GM21737 (cell line): ENCODE results near the gene NEK1.
"Not testable (repeated sequence)": the region's sequence is repeated elsewhere in the genome, so short reads cannot be mapped to it uniquely, and the experiment has no call there.

Source experiments
- ATAC-seq: cut with Tn5 transposase; IDR thresholded peaks from one replicate; pipeline ENCODE4 v1.9.1; 2021; ENCODE audit warnings: mild to moderate bottlenecking, moderate library complexity; ENCODE audit not compliant: unreplicated experiment

Gene NEK1

DNA sequence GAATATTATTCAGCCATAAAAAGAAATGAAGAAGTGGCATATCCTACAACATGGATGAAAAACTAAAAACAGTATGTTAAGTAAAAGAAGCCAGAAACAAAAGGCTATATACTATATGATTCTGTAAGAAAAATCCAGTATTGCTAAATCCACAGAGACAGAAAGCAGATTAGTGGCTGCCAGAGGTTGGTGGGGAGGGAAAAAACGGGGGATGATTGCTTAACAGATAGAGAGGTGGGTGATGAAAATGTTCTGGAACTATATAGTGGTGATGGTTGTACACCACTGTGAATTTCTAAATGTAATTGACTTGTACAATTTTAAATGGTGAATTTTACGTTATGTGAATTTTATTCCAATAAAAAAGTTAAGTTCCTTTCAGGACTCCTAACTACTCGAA, 184.0 kb downstream of the NEK1 start:
- no peak for ATAC-seq

DNA sequence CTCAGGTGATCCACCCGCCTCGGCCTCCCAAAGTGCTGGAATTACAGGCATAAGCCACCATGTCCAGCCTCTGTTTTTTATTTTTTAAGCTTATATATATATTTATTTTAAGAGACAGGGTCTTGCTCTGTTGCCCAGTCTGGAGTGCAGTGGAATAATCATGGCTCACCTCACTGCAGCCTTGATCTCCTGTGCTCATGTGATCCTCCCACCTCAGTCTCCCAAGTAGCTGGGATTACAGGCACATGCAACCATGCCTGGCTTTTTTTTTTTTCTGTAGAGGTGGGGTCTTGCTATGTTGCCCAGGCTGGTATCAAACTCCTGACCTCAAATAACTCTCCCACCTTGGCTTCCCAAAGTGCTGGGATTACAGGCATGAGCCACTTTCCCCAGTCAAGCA, 184.7 kb downstream of the NEK1 start:
- ATAC-seq: not testable (repeated sequence)

DNA sequence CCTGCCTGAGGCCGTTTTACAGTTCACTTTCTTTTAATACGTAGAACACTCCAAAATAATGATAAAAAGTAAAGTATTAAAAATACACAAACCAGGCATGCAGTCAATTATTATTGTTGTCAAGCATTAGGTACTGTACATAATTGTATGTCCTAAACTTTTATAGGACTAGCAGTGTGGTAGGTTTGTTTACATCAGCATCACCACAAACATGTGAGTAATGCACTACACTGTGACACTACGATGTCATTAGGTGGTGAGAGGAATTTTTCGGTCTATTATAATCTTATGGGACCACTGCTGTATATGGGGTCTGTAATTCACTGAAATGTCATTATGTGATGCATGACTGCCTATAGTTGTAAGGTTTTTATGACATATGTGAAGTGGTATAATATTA, 192.1 kb downstream of the NEK1 start:
- no peak for ATAC-seq

DNA sequence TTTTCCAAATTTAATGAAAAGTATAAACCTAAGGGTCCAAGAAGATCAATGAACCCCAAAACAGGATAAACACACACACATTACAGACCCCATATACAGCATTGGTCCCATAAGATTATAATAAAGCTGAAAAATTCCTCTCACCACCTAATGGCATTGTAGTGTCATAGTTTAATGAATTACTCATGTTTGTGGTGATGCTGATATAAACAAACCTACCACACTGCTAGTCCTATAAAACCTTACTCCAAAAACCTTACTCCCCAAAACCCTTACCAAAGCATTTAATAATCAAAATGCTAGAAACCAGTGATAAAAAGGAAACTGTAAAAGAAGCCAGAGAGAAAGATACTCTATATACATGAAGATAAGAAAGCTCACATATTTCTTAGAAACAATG, 193.5 kb downstream of the NEK1 start:
- no peak for ATAC-seq

DNA sequence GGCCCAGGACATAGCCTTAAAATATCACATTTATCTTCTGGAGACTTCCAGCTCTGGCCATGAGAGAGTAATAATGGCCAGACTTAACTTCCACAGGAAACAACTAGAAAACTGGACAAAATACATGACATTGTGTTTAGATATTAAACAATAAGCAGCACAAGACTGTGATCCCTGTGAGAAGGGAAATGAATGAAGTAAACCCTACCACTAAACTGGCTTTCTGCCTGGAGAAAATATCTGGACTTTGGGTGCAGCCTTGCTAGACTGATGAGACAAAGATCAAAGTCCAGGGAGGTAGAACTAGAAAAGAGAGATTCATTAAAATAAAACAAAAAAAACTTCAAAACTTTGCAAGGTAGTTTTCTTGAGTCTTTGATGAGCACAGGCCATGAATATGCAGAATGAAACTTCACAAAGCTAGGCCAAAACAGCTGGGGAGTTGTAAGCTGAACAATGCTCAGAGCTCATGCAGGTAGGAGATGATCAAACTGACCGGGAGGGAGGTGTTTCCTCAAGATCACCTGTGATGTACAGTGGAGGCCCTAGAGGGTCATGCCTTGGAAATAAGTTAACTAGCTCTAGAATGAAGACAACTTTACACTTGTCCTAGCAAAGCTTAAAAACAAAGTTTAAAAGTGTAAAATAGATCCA, 194.6 kb downstream of the NEK1 start:
- no peak for ATAC-seq

DNA sequence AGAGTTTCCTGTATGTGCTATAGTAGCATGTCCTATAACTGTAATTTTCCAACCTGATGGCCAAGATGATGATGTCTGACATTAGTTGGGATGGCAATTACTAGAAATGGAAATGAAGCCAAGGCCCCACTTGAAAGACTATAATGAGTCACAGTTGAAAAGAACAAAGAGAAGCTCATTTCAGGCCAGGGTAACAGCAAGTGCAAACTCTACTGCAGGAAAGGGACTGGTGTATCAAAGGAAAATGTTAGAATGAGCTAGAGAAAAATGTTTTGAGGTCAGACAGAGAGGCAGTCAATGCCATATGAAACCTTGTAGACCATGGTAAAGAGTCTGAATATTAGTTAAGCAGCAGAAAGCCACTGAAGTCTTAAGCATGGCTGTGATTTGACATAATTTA, 195.4 kb downstream of the NEK1 start:
- ATAC-seq: no peak

DNA sequence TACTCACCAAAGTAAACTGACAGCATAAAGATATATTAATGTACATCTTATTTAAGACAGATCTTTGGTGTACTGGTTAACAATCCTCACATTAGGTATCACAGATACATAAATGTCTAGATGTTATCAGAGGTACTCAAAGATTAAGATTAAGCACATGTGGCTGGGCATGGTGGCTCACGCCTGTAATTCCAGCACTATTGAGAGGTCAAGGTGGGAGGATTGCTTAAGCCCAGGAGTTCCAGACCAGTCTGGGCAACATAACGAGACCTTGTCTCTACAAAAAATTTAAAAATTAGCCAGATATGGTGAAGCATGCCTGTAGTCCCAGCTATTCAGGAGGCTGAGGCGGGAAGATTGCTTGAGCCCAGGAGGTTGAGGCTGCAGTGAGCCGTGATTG, 195.9 kb downstream of the NEK1 start:
- no peak for ATAC-seq

DNA sequence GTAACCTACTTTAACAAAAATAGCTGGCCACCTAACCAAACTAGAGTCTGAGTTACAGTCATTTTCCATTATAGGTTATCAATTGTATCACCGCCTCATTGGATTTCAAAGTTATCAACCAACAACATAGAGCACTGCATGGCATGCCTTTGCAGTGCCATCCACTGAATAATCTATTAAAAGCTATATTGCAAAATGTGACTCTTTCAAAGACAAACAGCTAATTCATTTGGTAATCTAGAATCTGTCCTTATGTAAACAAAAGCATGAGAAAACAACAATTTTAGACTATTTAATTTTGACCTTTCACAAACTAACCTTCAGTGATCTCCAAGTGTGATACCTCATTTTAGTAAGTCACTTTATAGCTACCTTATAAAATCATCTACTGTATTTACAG, 197.5 kb downstream of the NEK1 start:
- no peak for ATAC-seq

DNA sequence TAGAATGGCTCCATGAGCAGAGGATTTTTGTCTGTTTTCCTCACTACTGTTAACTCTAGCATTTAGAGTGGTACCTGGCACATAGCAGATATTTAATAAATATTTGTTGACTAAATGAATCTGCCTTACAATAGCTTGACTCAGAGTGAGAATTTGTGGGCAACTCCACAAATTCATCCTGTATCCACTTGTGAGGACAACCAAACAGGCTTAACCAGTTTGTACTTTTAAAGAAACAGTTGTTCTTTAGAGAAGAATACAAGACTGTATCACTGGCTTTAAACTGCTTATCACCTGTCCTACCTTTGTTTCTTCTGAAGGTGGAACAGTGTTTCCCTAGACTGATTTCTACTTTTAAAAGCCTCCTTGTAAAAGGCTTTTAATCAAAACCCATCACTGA, 200.3 kb downstream of the NEK1 start:
- ATAC-seq: no peak

DNA sequence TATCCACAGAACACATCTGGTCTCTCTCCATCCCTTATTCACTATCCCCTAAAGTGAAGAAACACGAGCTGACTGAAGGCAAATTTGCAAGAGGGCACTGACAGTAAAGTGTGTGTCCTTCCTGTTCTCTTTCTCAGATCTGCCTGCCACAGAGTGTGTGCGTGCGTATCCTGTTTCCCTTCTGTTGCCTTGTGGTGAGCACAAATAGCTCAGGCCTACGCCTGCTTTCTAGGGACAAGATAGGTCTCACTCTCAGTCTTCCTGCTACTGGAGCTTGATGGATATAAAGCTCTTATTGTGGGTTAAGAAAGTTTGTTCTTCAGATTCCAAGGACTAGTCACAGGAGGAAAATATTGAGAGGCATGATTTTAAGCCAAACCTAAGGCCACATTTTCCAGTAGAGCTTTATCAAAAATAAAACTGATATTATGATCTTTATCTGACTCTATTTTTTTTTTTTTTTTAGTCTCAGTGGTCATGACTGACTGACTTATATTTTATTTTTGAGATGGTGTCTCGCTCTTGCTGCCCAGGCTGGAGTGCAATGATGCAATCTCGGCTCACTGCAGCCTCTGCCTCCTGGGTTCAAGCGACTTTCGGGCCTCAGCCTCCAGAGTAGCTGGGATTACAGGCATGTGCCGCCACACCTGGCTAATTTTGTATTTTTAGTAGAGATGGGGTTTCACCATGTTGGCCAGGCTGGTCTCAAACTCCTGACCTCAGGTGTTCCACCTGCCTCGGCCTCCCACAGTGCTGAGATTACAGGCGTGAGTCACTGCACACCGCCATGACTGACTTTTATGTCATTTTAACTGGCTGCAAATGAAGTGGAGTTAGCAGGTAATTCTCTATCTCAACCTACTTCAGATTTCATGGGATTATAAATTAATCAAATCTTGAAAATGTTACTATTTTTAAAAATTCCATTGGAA, 201.3 kb downstream of the NEK1 start:
- ATAC-seq: peak; percentile 99

DNA sequence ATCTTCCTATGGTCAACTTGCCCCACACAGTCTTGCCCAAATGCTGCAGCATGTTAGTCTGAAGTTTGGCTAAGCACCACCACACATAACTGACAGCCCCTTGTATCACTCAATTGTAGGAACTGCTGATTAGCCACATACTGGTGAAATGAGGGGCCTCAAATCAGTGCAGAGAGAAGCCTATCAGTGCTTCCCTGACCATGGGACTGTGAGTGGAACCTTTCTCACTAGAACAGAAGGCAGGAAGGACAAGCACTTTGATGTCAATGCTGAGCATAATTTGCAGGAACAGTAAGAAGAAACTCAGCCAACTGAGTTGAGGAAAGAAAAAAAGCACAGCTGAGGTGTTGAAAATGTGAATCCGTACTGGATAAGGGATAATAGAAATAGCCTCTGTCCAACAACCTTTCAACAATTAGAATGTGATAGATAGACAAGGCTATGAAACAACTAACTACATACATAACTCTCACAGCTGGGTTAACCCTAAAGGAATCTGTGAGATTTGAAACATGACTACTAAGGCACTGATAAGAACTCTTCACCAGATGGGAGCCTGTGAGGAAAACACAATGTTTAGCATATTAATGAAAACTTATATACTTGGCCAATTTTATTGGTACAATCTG, 205.1 kb downstream of the NEK1 start:
- no peak for ATAC-seq

DNA sequence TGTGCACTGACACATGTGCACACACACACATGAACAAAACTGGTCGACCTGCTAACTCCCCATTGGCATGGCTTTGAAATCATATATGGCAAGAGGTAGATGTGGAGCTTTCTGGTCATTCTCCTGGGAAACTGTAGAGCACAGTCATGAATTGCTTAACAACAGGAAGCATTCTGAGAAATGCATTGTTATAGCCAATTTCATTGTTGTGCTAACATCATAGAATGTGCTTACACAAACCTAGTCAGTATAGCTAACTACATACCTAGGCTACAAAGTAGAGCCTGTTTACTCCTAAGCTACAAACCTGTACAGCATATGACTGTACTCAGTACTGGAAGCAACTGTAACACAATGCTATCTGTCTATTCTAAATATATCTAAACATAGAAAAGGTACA, 207.4 kb downstream of the NEK1 start:
- ATAC-seq: no peak

DNA sequence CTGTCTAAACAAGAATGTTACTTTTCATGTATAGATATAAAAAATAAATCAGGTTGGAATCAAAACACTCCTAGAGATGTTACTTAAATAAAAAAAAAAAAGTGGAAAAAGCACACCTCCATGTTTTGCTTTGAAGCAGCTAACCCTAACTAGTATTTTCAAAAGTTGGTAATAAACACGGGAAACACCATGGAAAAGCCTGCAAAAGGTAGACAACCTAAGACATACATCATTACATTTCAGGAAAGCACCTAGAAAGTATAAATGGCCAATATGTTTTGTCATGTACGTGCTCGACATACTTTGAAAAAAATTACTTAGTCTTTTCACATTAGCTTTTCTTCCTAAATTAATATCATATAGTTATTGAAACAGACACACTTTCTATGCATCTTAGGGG, 211.6 kb downstream of the NEK1 start:
- ATAC-seq: no peak

DNA sequence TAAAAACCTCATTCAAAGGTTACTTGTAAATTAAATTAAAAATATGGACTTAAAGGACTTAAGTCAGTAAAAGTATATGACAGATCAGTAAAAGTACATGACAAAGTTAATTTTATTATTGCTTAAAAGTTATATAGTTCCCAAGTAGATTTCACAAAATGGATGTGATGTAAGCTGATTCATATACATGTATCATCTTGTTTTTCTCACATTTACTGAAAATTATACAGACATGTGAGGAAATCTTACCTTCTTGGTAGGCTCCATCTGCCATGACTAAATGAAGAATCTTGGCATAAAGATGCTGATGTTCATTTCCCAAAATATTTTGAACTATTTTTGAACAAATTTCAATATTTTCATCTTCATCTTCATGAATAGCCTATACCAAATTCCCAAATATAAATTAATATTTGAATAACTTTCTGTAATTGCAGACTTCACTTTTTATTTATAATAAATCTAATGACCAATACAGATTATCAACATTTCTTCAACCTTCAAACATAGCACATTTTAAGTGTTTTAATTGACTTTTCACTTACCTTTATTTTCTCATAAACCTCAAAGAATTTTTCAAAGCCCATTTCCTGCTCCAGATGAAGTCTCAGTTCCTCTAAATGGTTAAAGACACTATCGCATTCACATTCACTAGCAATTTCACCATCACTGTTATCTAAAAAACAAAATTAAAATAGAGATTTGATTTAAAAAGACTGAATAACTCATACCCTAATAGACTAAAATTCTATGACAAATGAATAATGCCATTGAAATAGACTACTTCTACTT, 212.2 kb downstream of the NEK1 start:
- ATAC-seq: no peak

DNA sequence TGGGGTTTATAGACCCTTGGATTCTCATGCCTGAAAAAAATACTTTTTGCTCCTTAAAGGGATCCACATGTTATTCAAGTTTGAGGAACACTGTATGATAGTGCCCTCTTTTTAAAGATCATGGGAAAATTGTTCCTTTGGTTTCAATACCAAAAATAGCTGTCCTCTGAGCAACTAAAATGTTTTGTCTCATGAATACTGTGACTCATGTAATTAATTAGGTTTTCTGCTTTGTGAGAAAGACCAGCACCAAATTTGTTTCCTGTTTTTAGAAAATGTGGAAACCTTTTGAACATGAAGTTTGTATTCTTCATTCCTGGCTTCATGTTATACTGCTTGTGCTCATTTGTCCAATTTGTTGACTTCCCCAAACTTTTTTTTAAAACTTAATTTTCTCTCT, 214.1 kb downstream of the NEK1 start:
- ATAC-seq: no peak

DNA sequence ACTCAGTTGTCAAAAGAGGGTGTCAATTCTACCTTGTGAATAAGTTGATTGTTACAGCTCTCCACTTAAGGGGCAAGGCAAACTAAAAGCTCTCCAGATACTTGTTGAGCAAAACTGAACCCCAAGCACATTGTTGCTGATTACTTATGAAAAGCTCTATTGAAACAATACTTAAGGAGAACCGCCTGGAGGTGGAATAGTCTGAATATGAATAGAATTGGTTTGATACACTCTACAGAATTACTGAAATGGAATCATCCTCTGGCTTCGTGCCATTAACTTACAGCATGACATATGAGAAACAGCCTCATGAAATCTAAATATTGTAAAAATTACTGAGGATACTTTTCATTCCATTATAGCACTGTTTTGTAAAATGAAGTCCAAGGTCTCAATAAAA, 214.6 kb downstream of the NEK1 start:
- ATAC-seq: no peak

DNA sequence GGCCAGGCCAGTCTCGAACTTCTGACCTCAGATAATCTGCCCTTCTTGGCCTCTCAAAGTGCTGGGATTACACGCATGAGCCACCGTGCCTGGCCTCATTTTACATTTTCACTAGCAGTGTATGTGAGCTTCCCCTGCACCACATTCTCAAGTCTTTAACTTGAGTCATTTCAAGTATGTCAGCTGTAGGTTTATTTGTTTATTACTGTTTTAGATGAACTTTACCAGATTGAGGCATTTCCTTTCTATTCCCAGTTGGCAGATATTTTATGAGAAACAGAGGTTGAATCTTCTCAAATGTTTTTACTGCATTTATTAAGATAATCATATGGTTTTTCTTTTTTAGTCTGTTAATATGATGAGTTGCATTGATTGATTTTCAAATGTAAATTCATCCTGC, 227.0 kb downstream of the NEK1 start:
- no peak for ATAC-seq

DNA sequence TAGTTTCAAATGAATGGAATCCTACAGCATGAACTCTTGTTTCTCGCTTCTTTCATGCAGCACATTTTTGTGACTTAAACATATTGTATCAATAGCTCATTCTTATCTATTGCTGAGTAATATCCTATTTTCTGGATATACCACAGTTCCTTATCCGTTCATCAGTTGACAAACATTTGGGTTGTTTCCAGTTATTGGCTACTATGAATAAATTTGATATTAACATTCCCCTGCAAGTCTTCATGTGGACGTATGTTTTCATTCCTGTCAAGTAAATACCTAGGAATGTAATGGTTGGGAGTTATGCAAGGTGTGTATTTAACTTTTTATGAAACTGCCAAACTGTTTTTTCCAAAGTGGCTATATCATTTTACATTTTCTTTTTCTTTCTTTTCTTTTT, 227.6 kb downstream of the NEK1 start:
- no peak for ATAC-seq

DNA sequence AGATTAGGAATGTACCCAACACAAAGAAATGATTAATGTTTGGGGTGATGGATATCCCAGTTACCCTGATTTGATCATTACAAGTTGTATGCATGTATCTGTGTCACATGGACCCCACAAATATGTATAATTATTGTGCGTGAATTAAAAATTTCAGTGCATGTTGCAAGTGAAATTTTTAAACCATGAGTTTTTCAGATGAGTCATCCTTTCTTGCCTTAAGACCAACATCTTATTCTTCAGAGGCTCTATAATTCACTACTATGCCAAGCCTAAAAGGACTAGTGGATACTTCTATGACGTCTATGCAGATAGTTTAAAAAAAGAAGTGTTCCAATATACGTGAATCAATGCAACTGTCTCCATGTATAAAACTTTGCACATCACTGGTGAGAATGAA, 228.7 kb downstream of the NEK1 start:
- ATAC-seq: no peak

DNA sequence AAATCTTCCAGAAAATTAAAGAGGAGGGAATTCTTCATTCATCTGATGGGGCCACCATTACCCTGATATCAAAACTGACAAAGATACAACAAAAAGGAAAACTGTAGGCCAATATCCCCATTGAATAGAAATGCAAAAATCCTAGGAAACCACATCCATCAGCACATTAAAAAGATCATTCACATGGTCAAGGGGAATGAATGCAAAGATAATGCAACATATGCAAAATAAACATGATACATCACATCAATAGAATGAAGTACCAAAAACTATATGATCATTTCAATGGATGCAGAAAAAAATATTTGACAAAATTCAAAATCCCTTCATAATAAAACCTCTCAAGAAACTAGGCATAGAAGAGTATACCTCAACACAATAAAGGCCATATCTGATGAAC, 232.7 kb downstream of the NEK1 start:
- no peak for ATAC-seq

DNA sequence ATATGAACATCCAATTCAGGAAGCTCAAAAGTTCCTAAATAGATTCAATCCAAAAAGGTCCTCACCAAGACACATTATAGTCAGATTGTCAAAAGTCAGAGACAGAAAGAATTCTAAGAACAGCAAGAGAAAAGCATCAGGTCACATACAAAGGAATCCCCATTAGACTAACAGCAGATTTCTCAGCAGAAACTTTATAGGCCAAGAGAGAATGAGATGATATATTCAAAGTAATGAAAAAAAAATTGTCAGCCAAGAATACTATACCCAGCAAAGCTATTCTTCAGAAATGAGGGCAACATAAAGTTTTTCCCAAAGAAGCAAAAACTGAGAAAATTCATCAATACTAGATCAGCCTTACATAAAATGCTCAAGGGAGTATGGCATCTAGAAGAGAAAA, 235.0 kb downstream of the NEK1 start:
- no peak for ATAC-seq
